Choroid plexus epithelial cell (primary cell): ENCODE measurements around the gene RCC1.

Source experiments
- DNase-seq: peaks from one replicate; pipeline ENCODE4 v3.0.0-alpha.2; 2010; ENCODE audit warnings: low read depth
- H3K4me3 ChIP-seq: 2 replicates; pipeline ENCODE4 v1.5.1; 2011; ENCODE audit warnings: low read depth, mild to moderate bottlenecking, control low read depth, low read length, moderate library complexity
- TF ChIP-seq, protein P1 (sequence below): conservative IDR thresholded peaks from 2 replicates; pipeline ENCODE4 v1.5.1; 2011; ENCODE audit warnings: low read depth, mild to moderate bottlenecking, control low read depth, inconsistent platforms, low read length, moderate library complexity

RCC1 gene

DNA sequence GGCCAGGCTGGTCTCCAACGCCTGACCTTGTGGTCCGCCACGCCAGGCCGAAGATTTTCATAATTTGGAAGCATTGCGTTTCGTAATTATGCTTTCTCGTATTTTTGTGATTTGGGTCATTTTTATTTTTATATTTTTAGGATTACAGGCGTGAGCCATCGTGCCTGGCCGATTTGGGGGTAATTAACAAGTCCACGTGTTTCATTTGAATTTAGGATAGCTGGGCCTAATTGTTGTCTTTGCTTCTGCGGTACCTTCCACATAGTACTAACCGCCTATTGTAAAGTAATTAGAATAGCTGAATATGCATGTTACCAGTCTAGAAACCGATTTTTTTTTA lies 1.0 kb downstream of the RCC1 start:
- no peak for DNase-seq
- TF ChIP-seq, protein P1, sequence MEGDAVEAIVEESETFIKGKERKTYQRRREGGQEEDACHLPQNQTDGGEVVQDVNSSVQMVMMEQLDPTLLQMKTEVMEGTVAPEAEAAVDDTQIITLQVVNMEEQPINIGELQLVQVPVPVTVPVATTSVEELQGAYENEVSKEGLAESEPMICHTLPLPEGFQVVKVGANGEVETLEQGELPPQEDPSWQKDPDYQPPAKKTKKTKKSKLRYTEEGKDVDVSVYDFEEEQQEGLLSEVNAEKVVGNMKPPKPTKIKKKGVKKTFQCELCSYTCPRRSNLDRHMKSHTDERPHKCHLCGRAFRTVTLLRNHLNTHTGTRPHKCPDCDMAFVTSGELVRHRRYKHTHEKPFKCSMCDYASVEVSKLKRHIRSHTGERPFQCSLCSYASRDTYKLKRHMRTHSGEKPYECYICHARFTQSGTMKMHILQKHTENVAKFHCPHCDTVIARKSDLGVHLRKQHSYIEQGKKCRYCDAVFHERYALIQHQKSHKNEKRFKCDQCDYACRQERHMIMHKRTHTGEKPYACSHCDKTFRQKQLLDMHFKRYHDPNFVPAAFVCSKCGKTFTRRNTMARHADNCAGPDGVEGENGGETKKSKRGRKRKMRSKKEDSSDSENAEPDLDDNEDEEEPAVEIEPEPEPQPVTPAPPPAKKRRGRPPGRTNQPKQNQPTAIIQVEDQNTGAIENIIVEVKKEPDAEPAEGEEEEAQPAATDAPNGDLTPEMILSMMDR = no peak
- peak overlapping the region; percentile 93 for H3K4me3 ChIP-seq

DNA sequence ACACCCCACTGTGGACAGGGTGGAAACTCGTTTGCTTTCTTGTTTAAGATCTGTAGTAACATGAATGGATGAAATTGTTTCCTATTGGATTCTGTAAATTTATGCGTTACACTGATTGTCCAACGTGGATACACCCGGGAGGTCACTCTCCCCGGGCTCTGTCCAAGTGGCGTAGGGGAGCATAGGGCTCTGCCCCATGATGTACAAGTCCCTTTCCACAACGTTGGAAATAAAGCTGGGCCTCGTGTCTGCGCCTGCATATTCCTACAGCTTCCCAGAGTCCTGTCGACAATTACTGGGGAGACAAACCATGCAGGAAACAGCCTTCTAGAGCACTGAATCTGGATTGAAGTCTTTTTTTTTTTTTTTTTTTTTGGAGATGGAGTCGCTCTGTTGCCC lies 1.4 kb downstream of the RCC1 start:
- DNase-seq = peak; percentile 26
- H3K4me3 ChIP-seq = peak overlapping the region; percentile 93
- TF ChIP-seq, protein P1 = no peak

- DNase-seq = peak; percentile 16
- peak overlapping the region; percentile 93 for H3K4me3 ChIP-seq
- TF ChIP-seq, protein P1 = no peak
These were observed 2.0 kb downstream of the RCC1 start for GRCh38 chr1:28507646-28508434.

DNA sequence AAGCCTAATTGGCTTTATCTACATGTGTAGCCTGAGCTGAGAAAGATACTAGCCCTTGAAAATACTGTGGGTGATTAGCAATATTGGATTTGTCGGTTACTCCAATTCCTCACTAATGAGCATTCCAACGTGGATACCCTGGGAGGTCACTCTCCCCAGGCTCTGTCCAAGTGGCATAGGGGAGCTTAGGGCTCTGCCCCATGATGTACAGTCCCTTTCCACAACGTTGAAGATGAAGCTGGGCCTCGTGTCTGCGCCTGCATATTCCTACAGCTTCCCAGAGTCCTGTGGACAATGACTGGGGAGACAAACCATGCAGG lies 2.6 kb downstream of the RCC1 start:
- TF ChIP-seq, protein P1 = no peak
- peak; percentile 14 for DNase-seq
- H3K4me3 ChIP-seq = peak overlapping the region; percentile 93

DNA sequence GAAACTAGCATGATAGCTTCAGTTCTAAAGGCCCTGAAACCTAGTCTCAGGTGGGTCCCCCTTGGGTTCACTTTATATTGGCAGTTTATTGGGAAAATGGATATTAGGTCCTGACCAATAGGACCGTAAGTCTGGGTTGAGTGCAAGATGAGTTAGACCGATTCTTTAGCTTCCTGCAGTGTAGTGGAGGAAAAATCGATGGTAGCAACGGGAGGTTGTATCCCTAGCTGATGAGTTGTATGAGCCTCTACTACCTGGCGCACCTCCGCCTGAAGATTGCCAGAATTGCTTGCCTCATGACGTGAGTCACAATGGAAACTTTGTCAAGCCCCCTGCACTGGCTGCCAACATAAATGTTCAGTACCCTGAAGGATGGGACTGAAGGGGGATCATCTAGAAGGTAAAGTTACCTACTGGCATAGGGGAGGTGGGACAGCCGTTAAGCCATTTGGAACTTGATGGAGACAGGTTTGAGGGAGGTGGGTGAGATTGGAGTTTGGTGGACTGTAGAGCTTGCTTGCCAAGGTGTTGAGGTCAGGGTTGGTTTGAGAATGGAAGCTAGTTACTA lies 3.9 kb downstream of the RCC1 start:
- TF ChIP-seq, protein P1 = no peak
- H3K4me3 ChIP-seq = peak overlapping the region; percentile 93
- DNase-seq = peak; percentile 38

- peak; percentile 55 for DNase-seq
- H3K4me3 ChIP-seq = peak overlapping the region; percentile 93
- TF ChIP-seq, protein P1 = no peak
These were observed 4.6 kb downstream of the RCC1 start for GRCh38 chr1:28510273-28510969.
